ENCODE results near the gene AK8.

- no peak for TF ChIP-seq SNAI2 (CRISPR knock-in tag; IDR thresholded peaks at IDR 0.05)
- no peak for TF ChIP-seq ZNF8 (CRISPR knock-in tag; IDR thresholded peaks at IDR 0.05)
Observed at GRCh38 chr9:132858751-132859150, 19.3 kb downstream of the AK8 start.

Measured in SK-N-SH treated with all-trans-retinoic acid at 6 μM for 48 hours (cell line).